ENCODE measurements around the gene CEBPE. TPM values are rescaled to one million over a fixed set of nuclear protein-coding genes. Genes with fewer than 3 reads are reported as not detected.

CEBPE gene
- 0.31 TPM for total RNA-seq

GRCh38 chr14:23118506-23119362 is at the start of gene CEBPE:
CEBPE (minus strand) TSS chr14:23119255; CDS start chr14:23119091, 164 bp downstream.
- DNase-seq (ENCODE audit: low spot score) (no peak), ATAC-seq (no peak)
- intact Hi-C loops (cut with DNase I) = no loop called here

GRCh38 chr14:23168246-23168645 is 49.2 kb upstream of the CEBPE start:
- DNase-seq (ENCODE audit: low spot score) (no peak), ATAC-seq (peak; percentile 58)
- intact Hi-C loops (cut with DNase I) = no loop called here

- no peak for DNase-seq (ENCODE audit: low spot score)
- intact Hi-C loops (cut with DNase I) = no loop called here
- peak; percentile 38 for ATAC-seq
These were observed 48.2 kb upstream of the CEBPE start for GRCh38 chr14:23167116-23167847.

GRCh38 chr14:23164949-23165348 is 45.9 kb upstream of the CEBPE start:
- intact Hi-C loops (cut with DNase I) = no loop called here
- no peak for ATAC-seq
- DNase-seq (ENCODE audit: low spot score) = no peak

- intact Hi-C loops (cut with DNase I) = no loop called here
- ATAC-seq (no peak), DNase-seq (ENCODE audit: low spot score) (no peak)
These were observed 45.2 kb upstream of the CEBPE start for GRCh38 chr14:23164250-23164649.

- ATAC-seq (no peak), DNase-seq (ENCODE audit: low spot score) (no peak)
- intact Hi-C loops (cut with DNase I) = no loop called here
These were observed 44.8 kb upstream of the CEBPE start for GRCh38 chr14:23163830-23164229.

GRCh38 chr14:23162800-23163199 is 43.7 kb upstream of the CEBPE start:
- peak; percentile 14 for ATAC-seq
- intact Hi-C loops (cut with DNase I) = no loop called here
- no peak for DNase-seq (ENCODE audit: low spot score)

GRCh38 chr14:23162005-23162404 is 43.0 kb upstream of the CEBPE start:
- intact Hi-C loops (cut with DNase I) = no loop called here
- no peak for ATAC-seq
- no peak for DNase-seq (ENCODE audit: low spot score)

GRCh38 chr14:23160924-23161522 is 42.0 kb upstream of the CEBPE start:
- ATAC-seq = peak; percentile 76
- no peak for DNase-seq (ENCODE audit: low spot score)
- intact Hi-C loops (cut with DNase I) = no loop called here

GRCh38 chr14:23159532-23159931 is 40.5 kb upstream of the CEBPE start:
- DNase-seq (ENCODE audit: low spot score) = no peak
- intact Hi-C loops (cut with DNase I) = no loop called here
- no peak for ATAC-seq

- ATAC-seq (no peak), DNase-seq (ENCODE audit: low spot score) (no peak)
- intact Hi-C loops (cut with DNase I) = no loop called here
These were observed 39.7 kb upstream of the CEBPE start for GRCh38 chr14:23158779-23159178.

- peak; percentile 84 for ATAC-seq
- DNase-seq (ENCODE audit: low spot score) = peak; percentile 81
- intact Hi-C loops (cut with DNase I) = no loop called here
These were observed 36.0 kb upstream of the CEBPE start for GRCh38 chr14:23154964-23155587.

- peak; percentile 96 for ATAC-seq
- DNase-seq (ENCODE audit: low spot score) = peak; percentile 92
- intact Hi-C loops (cut with DNase I) = no loop called here
These were observed 35.1 kb upstream of the CEBPE start for GRCh38 chr14:23153851-23154796.

GRCh38 chr14:23151342-23151741 is 32.3 kb upstream of the CEBPE start:
- ATAC-seq (no peak), DNase-seq (ENCODE audit: low spot score) (no peak)
- intact Hi-C loops (cut with DNase I) = no loop called here

GRCh38 chr14:23149745-23150144 is 30.7 kb upstream of the CEBPE start:
- intact Hi-C loops (cut with DNase I) = no loop called here
- no peak for DNase-seq (ENCODE audit: low spot score)
- ATAC-seq = no peak

- DNase-seq (ENCODE audit: low spot score) (no peak), ATAC-seq (no peak)
- intact Hi-C loops (cut with DNase I) = no loop called here
These were observed 29.7 kb upstream of the CEBPE start for GRCh38 chr14:23148591-23149249.

- intact Hi-C loops (cut with DNase I) = no loop called here
- DNase-seq (ENCODE audit: low spot score) (no peak), ATAC-seq (no peak)
These were observed 28.6 kb upstream of the CEBPE start for GRCh38 chr14:23147676-23148075.

- intact Hi-C loops (cut with DNase I) = no loop called here
- ATAC-seq = no peak
- DNase-seq (ENCODE audit: low spot score) = no peak
These were observed 27.9 kb upstream of the CEBPE start for GRCh38 chr14:23146980-23147379.
